ENCODE data around the gene PPIB.
"Not testable (repeated sequence)": the region's sequence is repeated elsewhere in the genome, so short reads cannot be mapped to it uniquely, and the experiment has no call there.

Gene PPIB

GRCh38 chr15:64137226-64137833, 25.5 kb downstream of the PPIB start:
- DNase-seq, result no peak

GRCh38 chr15:64136347-64136746, 26.5 kb downstream of the PPIB start:
- no peak for DNase-seq

GRCh38 chr15:64134345-64134829, 28.4 kb downstream of the PPIB start:
- DNase-seq, result no peak

- no peak for DNase-seq
These were observed 29.0 kb downstream of the PPIB start for GRCh38 chr15:64133623-64134344.

- DNase-seq, result no peak
These were observed 30.6 kb downstream of the PPIB start for GRCh38 chr15:64132217-64132616.

- DNase-seq, result no peak
These were observed 31.3 kb downstream of the PPIB start for GRCh38 chr15:64131547-64131946.

GRCh38 chr15:64130159-64130558, 32.7 kb downstream of the PPIB start:
- DNase-seq, result no peak

- no peak for DNase-seq
These were observed 35.1 kb downstream of the PPIB start for GRCh38 chr15:64127521-64128270.

- DNase-seq, result no peak
These were observed 36.8 kb downstream of the PPIB start for GRCh38 chr15:64125978-64126377.

GRCh38 chr15:64122936-64123351, 39.9 kb downstream of the PPIB start:
- DNase-seq, result no peak

GRCh38 chr15:64122444-64122843, 40.4 kb downstream of the PPIB start:
- no peak for DNase-seq

- no peak for DNase-seq
These were observed 41.2 kb downstream of the PPIB start for GRCh38 chr15:64121614-64122013.

GRCh38 chr15:64120322-64120721, 42.5 kb downstream of the PPIB start:
- not testable (repeated sequence) for DNase-seq

- DNase-seq, result no peak
These were observed 44.9 kb downstream of the PPIB start for GRCh38 chr15:64117759-64118487.

GRCh38 chr15:64112904-64113303, 49.9 kb downstream of the PPIB start:
- DNase-seq, result no peak

GRCh38 chr15:64112073-64112772, 50.6 kb downstream of the PPIB start:
- DNase-seq, result no peak

- DNase-seq, result no peak
These were observed 51.2 kb downstream of the PPIB start for GRCh38 chr15:64111679-64112050.

GRCh38 chr15:64110950-64111678, 51.7 kb downstream of the PPIB start:
- no peak for DNase-seq

GRCh38 chr15:64110108-64110701, 52.6 kb downstream of the PPIB start:
- not testable (repeated sequence) for DNase-seq

- no peak for DNase-seq
These were observed 55.5 kb downstream of the PPIB start for GRCh38 chr15:64107337-64107736.
